ENCODE results near the gene DDX20. TPM values are rescaled to one million over a fixed set of nuclear protein-coding genes. Genes with fewer than 3 reads are reported as not detected.

DDX20 gene
- total RNA-seq, 2 donors from 2014 or later = 15.9 to 33.9 TPM

DNA sequence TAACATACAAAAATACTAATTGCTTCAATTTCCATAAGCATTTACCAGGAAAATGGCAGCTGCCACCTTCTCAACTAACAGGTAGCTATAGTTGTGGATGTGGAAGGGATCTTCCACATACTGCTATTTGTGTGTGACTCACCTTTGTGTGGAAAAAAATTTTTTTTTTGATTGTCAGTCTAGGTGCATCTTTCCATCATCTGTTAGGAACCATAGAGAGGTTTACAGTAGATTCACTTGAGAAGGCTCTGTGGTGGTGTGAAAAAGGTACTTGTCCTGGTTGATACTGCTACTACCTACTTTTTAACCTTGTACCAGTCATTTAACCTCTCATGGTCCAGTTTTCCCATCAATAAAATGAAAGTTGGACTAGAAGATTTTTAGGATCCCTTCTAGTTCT lies 12.9 kb downstream of the DDX20 start:
- Histone ChIP-seq H3K36me3 (peaks cover 0 to 2% of the 10 kb centered on the region in 2 donors), H3K9me3 (no peaks in the 10 kb centered on the region)
- intact Hi-C loops (cut with DNase I) = no loop called here

DNA sequence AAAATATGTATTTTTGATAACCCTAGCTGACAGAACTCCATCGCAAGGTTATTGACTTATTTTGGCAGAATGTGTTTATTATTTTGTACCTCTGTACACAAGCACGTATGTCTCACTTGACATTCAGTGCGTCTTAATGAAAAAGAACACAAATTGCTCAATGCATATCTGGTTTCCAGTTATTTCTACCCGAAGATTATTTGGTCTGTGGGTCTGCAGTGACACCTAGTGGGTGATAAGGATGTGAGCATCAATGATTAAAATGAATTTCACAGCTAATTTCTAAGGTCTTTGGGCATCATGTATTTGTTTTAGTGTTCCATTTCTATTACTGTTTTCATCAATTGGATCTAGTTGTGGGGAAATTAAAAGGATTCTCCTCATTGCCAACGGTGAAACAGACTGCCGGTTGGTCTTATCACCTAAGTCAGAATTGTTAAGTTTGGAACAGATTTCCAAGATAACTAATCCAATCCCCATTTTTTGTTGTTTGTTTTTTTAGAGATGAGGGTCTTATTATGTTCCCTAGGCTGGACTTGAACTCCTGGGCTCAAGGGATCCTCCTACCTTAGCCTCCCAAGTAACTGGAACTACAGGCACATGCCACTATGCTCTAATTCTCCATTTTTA lies 13.9 kb downstream of the DDX20 start:
- no peak for TF ChIP-seq POLR2A (IDR thresholded peaks at IDR 0.05)
- TF ChIP-seq, protein P1, sequence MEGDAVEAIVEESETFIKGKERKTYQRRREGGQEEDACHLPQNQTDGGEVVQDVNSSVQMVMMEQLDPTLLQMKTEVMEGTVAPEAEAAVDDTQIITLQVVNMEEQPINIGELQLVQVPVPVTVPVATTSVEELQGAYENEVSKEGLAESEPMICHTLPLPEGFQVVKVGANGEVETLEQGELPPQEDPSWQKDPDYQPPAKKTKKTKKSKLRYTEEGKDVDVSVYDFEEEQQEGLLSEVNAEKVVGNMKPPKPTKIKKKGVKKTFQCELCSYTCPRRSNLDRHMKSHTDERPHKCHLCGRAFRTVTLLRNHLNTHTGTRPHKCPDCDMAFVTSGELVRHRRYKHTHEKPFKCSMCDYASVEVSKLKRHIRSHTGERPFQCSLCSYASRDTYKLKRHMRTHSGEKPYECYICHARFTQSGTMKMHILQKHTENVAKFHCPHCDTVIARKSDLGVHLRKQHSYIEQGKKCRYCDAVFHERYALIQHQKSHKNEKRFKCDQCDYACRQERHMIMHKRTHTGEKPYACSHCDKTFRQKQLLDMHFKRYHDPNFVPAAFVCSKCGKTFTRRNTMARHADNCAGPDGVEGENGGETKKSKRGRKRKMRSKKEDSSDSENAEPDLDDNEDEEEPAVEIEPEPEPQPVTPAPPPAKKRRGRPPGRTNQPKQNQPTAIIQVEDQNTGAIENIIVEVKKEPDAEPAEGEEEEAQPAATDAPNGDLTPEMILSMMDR (IDR thresholded peaks at IDR 0.05) = peak; percentile 43 to 90 (median 78)
- peak; percentile 18 for TF ChIP-seq POLR2AphosphoS5 (IDR thresholded peaks at IDR 0.05)

More for the DNA sequence above, 12.9 kb downstream of the DDX20 start:
- Histone ChIP-seq H3K4me3 (no peak overlapping the region), H3K27ac (no peak overlapping the region), H3K27me3 (replicated peaks; ENCODE audit: insufficient read depth) (no peaks in the 10 kb centered on the region), H3K4me1 (replicated peaks) (no peaks in the 10 kb centered on the region)
- DNase-seq (ENCODE audit: low spot score) = no peak
- TF ChIP-seq, protein P1 (IDR thresholded peaks at IDR 0.05) = no peak
- no peak for TF ChIP-seq POLR2A (IDR thresholded peaks at IDR 0.05)
- TF ChIP-seq POLR2AphosphoS5 (IDR thresholded peaks at IDR 0.05) = no peak

DNA sequence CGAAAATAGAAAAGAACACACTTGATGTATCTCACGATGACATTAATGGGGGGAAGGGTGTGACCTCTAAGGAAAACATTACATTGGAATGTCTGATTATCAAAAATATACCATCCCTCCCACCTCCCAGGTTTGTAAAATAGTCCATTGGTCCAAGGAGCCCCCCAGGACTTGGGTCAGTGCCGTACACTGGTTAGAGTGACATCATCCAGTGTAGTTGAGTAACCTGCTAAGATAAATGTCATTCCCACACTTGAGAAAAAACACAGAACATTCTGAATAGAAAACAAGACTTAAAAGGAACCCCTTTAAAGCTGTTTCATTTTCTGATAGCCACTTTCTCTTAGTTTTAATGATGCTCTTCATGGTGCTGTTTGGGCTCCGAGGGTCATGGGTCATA lies 15.2 kb downstream of the DDX20 start:
- WGBS = 85% methylated on average over 4 of the region's 4 CpGs
- no peak for DNase-seq (ENCODE audit: low spot score)
- Histone ChIP-seq H3K27ac (no peak overlapping the region), H3K4me3 (no peak overlapping the region), H3K36me3 (peaks cover under 1 to 2% of the 10 kb centered on the region in 2 donors), H3K9me3 (no peaks in the 10 kb centered on the region), H3K4me1 (replicated peaks) (no peaks in the 10 kb centered on the region), H3K27me3 (replicated peaks; ENCODE audit: insufficient read depth) (no peaks in the 10 kb centered on the region)
- intact Hi-C loops (cut with DNase I) = no loop called here
- TF ChIP-seq, protein P1 (IDR thresholded peaks at IDR 0.05) = no peak
- no peak for TF ChIP-seq POLR2AphosphoS5 (IDR thresholded peaks at IDR 0.05)
- no peak for TF ChIP-seq POLR2A (IDR thresholded peaks at IDR 0.05)

More for the DNA sequence above, 13.9 kb downstream of the DDX20 start:
- peak; percentile 21 for DNase-seq (ENCODE audit: low spot score)
- Histone ChIP-seq H3K9me3 (no peaks in the 10 kb centered on the region), H3K4me1 (replicated peaks) (no peaks in the 10 kb centered on the region), H3K27me3 (replicated peaks; ENCODE audit: insufficient read depth) (no peaks in the 10 kb centered on the region), H3K27ac (no peak overlapping the region), H3K4me3 (no peak overlapping the region), H3K36me3 (peaks cover 0 to 2% of the 10 kb centered on the region in 2 donors)
- WGBS = 33% methylated on average over 6 of the region's 6 CpGs
- intact Hi-C loops (cut with DNase I) = no loop called here

DNA sequence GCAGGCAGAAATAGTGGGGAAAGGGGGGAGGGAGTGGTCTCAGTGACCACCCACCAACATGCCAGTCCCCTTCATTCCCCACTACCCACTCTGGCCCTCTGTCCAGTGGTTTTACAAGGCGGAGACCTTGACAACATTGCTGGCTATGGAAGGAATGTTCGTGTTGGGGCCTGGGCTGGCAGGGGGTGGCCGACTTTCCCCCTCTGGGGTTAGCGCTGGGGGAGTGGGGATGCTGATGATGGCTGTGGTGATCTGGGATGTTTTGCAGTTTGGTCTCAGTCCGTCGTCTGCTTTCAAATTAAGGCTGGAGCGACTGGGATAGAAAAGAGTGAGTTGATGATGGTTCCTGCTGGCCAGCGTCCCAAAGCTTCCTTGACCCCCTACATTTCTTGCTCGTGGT lies 20.3 kb downstream of the DDX20 start:
- Histone ChIP-seq H3K4me3 (no peak overlapping the region), H3K36me3 (peaks cover 0 to 6% of the 10 kb centered on the region in 2 donors), H3K27ac (no peak overlapping the region), H3K4me1 (replicated peaks) (no peaks in the 10 kb centered on the region), H3K27me3 (replicated peaks; ENCODE audit: insufficient read depth) (no peaks in the 10 kb centered on the region), H3K9me3 (no peaks in the 10 kb centered on the region)
- intact Hi-C loops (cut with DNase I) = no loop called here
- 80% methylated on average over 9 of the region's 9 CpGs for WGBS
- TF ChIP-seq POLR2A (IDR thresholded peaks at IDR 0.05) (no peak), POLR2AphosphoS5 (IDR thresholded peaks at IDR 0.05) (no peak)
- TF ChIP-seq, protein P1 (IDR thresholded peaks at IDR 0.05) = no peak
- DNase-seq (ENCODE audit: low spot score) = no peak

DNA sequence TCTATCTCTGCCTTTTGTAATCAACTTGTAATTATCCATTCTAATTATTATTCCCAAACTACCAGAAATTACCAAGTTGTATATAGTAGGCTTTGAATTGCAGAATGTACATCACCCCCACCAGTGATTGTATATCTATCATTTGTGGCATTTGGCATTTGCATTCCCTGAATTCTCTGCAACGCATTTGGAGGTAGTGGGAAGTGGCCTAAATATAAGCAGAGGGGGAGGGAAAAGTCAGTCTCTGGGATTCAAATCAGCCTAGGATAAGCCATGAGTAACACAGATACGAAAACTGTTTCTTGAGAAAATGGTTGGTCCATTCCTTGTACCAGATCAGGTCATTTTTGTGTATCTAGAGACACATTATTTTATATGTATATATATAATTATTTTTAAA lies 20.7 kb downstream of the DDX20 start:
- H3K27ac ChIP-seq = no peak overlapping the region
- intact Hi-C loops (cut with DNase I) = no loop called here
- H3K27me3 ChIP-seq (replicated peaks; ENCODE audit: insufficient read depth) = no peaks in the 10 kb centered on the region
- WGBS = 78% methylated on average over 2 of the region's 2 CpGs
- no peak overlapping the region for H3K4me3 ChIP-seq
- H3K9me3 ChIP-seq = no peaks in the 10 kb centered on the region
- peaks cover 0 to 6% of the 10 kb centered on the region in 2 donors for H3K36me3 ChIP-seq
- DNase-seq (ENCODE audit: low spot score) = no peak
- TF ChIP-seq POLR2AphosphoS5 (IDR thresholded peaks at IDR 0.05) (no peak), POLR2A (IDR thresholded peaks at IDR 0.05) (no peak)
- TF ChIP-seq, protein P1 (IDR thresholded peaks at IDR 0.05) = no peak
- H3K4me1 ChIP-seq (replicated peaks) = no peaks in the 10 kb centered on the region
